Cardiac muscle cell (in vitro differentiated cells and primary cell): ENCODE results near the gene ADAMTS10. TPM values are rescaled to one million over a fixed set of nuclear protein-coding genes. Genes with fewer than 3 reads are reported as not detected.
A peak's percentile ranks its signal among the peaks of the same experiment; 100 is the strongest.
"Not testable (repeated sequence)": the region's sequence is repeated elsewhere in the genome, so short reads cannot be mapped to it uniquely, and the experiment has no call there.

ENCODE experiments used
- DNase-seq, 2 donors: peaks; one replicate each; pipeline versions ENCODE4 v3.0.0 to v3.0.0-alpha.2; 2010 to 2017; ENCODE audit warnings: low read depth in 1 of 2, low spot score in 1 of 2
- H3K27ac ChIP-seq: fragments of 200-600 bp; sonication (generic); 2 replicates; pipeline ENCODE4 v1.5.1; 2016
- H3K27me3 ChIP-seq: fragments of 200-600 bp; sonication (generic); 2 replicates; pipeline ENCODE4 v1.6.0; 2016; ENCODE audit warnings: control low read depth
- H3K36me3 ChIP-seq: fragments of 200-600 bp; sonication (generic); 2 replicates; pipeline ENCODE4 v1.5.1; 2016; ENCODE audit warnings: control low read depth
- H3K4me1 ChIP-seq: fragments of 200-600 bp; sonication (generic); 2 replicates; pipeline ENCODE4 v1.8.1; 2017; ENCODE audit warnings: low read depth, mild to moderate bottlenecking, mixed run types
- H3K4me3 ChIP-seq: fragments of 200-600 bp; sonication (generic); 2 replicates; pipeline ENCODE4 v1.5.1; 2016; ENCODE audit warnings: mild to moderate bottlenecking
- H3K9me3 ChIP-seq: fragments of 200-600 bp; sonication (generic); 2 replicates; pipeline ENCODE4 v1.5.1; 2017; ENCODE audit warnings: low read depth, mild to moderate bottlenecking, control low read depth
- CTCF ChIP-seq: IDR thresholded peaks from 2 replicates; pipeline ENCODE4 v1.5.1; 2012; ENCODE audit warnings: low read depth, mild to moderate bottlenecking, low read length
- polyA plus RNA-seq: library from polyadenylated mRNA; unstranded; fragments of >200 nt; fragmentation: Nextera tagmentation; extraction: Ambion mirVana; gene quantifications from 2 replicates; pipeline ENCODE4 v1.2.1, GENCODE V29; 2016
- total RNA-seq: library from RNA; depleted of rRNA; stranded (reverse); fragments of >200 nt; gene quantifications from 2 replicates; pipeline ENCODE4 v1.2.3, GENCODE V29; 2016

ADAMTS10 gene
- total and polyA plus RNA-seq, 2 experiments from 2014 or later: 27.7 to 93.9 TPM

DNA sequence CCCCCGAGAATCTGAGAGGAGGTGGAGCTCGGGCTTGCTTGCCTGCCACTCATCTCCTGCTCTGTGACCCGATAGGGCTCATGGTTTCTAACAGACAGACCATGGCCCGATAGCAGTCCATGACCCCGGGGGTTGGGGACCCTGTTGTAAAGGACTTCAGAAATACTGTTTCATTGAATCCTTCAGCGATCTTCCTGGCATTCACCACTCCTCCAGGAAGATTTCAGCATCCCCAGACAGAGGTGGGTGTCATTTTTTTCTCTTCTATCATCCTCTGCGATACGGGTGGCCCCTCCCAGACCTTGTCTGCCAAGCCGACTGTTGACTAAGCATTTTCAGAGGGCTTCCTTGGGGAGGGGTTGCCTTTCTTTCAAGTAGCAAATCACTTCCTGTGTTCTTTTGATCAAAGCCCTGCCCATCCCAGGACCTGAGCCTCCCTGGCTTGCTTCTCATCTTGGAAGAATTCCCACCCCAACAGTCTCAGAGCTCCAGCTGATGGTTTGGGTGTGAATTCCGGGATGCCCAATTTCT is 35.0 kb downstream of the ADAMTS10 start:
- H3K36me3 ChIP-seq: no peaks in the 10 kb centered on the region
- no peak overlapping the region for H3K27ac ChIP-seq
- H3K4me1 ChIP-seq: no peaks in the 10 kb centered on the region
- no peaks in the 10 kb centered on the region for H3K9me3 ChIP-seq
- DNase-seq: peak in 1 of 2 donors; percentile 53
- H3K27me3 ChIP-seq: peaks cover 9% of the 10 kb centered on the region
- no peak overlapping the region for H3K4me3 ChIP-seq
- TF ChIP-seq CTCF: no peak

- not testable (repeated sequence) for H3K4me3 ChIP-seq, H3K27ac ChIP-seq, DNase-seq, H3K36me3 ChIP-seq, H3K27me3 ChIP-seq, H3K4me1 ChIP-seq, H3K9me3 ChIP-seq
Observed at GRCh38 chr19:8574619-8574922, 35.9 kb downstream of the ADAMTS10 start.

DNA sequence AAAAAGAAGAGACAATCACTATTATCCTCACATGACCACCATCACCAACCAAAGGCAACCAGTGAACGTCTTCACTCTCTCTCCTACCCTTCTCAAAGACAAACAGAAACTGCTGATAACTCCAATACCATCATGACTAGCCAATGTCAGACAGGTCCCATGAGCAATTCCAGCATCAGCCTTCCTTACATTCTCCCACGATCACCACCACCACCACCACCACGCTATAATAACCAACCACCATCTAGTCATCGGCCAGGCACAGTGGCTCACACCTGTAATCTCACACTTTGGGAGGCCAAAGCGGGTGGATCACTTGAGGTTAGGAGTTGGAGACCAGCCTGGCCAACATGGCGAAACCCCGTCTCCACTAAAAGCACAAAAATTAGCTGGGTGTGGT is 37.2 kb downstream of the ADAMTS10 start:
- no peaks in the 10 kb centered on the region for H3K9me3 ChIP-seq
- H3K4me3 ChIP-seq: no peak overlapping the region
- no peaks in the 10 kb centered on the region for H3K27me3 ChIP-seq
- no peaks in the 10 kb centered on the region for H3K4me1 ChIP-seq
- no peak overlapping the region for H3K27ac ChIP-seq
- DNase-seq: no peak
- TF ChIP-seq CTCF: no peak
- no peaks in the 10 kb centered on the region for H3K36me3 ChIP-seq

- H3K9me3 ChIP-seq: no peaks in the 10 kb centered on the region
- no peak for TF ChIP-seq CTCF
- H3K4me3 ChIP-seq: no peak overlapping the region
- no peaks in the 10 kb centered on the region for H3K36me3 ChIP-seq
- no peak overlapping the region for H3K27ac ChIP-seq
- H3K27me3 ChIP-seq: no peaks in the 10 kb centered on the region
- no peaks in the 10 kb centered on the region for H3K4me1 ChIP-seq
- peak in 1 of 2 donors; percentile 66 for DNase-seq
Observed at GRCh38 chr19:8571006-8571411, 39.5 kb downstream of the ADAMTS10 start.

DNA sequence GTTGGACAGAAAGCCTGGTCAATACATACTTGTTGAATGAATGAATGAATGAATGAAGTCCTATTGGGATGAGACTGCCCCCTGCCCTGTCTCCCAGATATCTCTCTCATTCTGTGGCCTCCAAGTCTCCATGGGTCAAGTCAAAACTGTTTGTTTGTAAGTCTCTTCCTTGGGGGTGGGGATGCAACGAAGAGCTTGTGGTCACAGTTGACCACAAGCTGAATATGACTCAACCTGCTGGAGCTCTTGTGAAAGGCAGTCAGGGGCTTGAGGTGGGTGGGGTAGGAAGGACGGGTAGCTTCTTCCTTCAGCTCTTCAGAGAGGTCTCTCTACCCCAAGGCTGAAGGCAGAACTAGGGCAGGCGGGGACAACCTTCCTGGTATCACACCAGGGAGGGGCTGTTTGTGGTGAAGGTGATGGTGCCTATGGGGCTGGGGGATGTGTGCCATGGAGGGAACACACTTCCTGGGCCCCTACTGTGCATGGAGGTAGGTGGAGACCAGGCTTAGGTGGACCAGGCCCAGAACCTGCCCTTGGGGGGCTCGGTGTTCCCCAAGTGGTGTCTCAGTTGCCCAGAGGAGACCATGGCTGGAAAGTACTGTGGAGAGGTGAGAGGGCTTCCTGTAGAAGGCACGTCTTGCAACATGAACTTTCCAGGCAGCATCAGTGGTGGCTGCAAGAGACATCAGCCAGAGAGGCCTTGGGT is 41.3 kb downstream of the ADAMTS10 start:
- H3K9me3 ChIP-seq: no peaks in the 10 kb centered on the region
- TF ChIP-seq CTCF: no peak
- DNase-seq: peak in 1 of 2 donors; percentile 95
- H3K27me3 ChIP-seq: no peaks in the 10 kb centered on the region
- no peaks in the 10 kb centered on the region for H3K4me1 ChIP-seq
- no peak overlapping the region for H3K4me3 ChIP-seq
- no peaks in the 10 kb centered on the region for H3K36me3 ChIP-seq
- H3K27ac ChIP-seq: no peak overlapping the region

GRCh38 chr19:8567522-8568172 is 42.9 kb downstream of the ADAMTS10 start:
- H3K36me3 ChIP-seq: no peaks in the 10 kb centered on the region
- no peak for TF ChIP-seq CTCF
- H3K27me3 ChIP-seq: no peaks in the 10 kb centered on the region
- no peak for DNase-seq
- H3K9me3 ChIP-seq: no peaks in the 10 kb centered on the region
- H3K4me1 ChIP-seq: no peaks in the 10 kb centered on the region
- H3K27ac ChIP-seq: no peak overlapping the region
- H3K4me3 ChIP-seq: no peak overlapping the region
